Transverse colon (tissue), 4 donors: Measurements from ENCODE around the gene NKAP.

Experiments
- CTCF ChIP-seq, 5 experiments: fragments of 200-600 bp in 3 of 5; fragments of 450-650 bp in 2 of 5; sonication (generic) in 3 of 5; IDR thresholded peaks; 1 replicate in 2 of 5; 2 replicates in 3 of 5; pipeline ENCODE4 v1.5.1; 2016 to 2017; ENCODE audit warnings: antibody characterized with exemption in 5 of 5, inconsistent platforms in 3 of 5, mild to moderate bottlenecking in 2 of 5, moderate library complexity in 1 of 5
- EP300 ChIP-seq: sonication (generic); formaldehyde crosslinking; IDR thresholded peaks from one replicate; pipeline ENCODE4 v1.6.1; 2017; ENCODE audit warnings: antibody characterized with exemption, low read depth
- POLR2A ChIP-seq: fragments of 450-650 bp; IDR thresholded peaks from one replicate; pipeline ENCODE4 v1.6.1; 2016; ENCODE audit warnings: antibody characterized with exemption, mild to moderate bottlenecking, moderate library complexity
- POLR2AphosphoS5 ChIP-seq, 3 donors: sonication (generic); formaldehyde crosslinking; IDR thresholded peaks; one replicate each; pipeline ENCODE4 v1.6.1; 2016; ENCODE audit warnings: antibody characterized with exemption in 3 of 3

- no peak for TF ChIP-seq CTCF (IDR thresholded peaks at IDR 0.05)
- no peak for TF ChIP-seq EP300
- no peak for TF ChIP-seq POLR2A
- TF ChIP-seq POLR2AphosphoS5 (IDR thresholded peaks at IDR 0.05): no peak
Observed at GRCh38 chrX:119942831-119943184, 743 bp downstream of the NKAP start.
